Hematopoietic multipotent progenitor cell (in vitro differentiated cells): ENCODE results near the gene LRRC37A3. TPM values are rescaled to one million over a fixed set of nuclear protein-coding genes. Genes with fewer than 3 reads are reported as not detected.
A peak's percentile ranks its signal among the peaks of the same experiment; 100 is the strongest.
"Not testable (repeated sequence)": the region's sequence is repeated elsewhere in the genome, so short reads cannot be mapped to it uniquely, and the experiment has no call there.

ENCODE experiments used
- DNase-seq, 3 donors: peaks; one replicate each; pipeline ENCODE4 v3.0.0-alpha.2; 2011 to 2015; ENCODE audit warnings: low read depth in 2 of 3, low spot score in 2 of 3
- total RNA-seq: library from RNA; depleted of rRNA; stranded (reverse); fragments of >200 nt; gene quantifications from one replicate; pipeline ENCODE4 v1.2.3, GENCODE V29; 2012

LRRC37A3 gene
- total RNA-seq, 1 donor: 16.7 TPM

DNA sequence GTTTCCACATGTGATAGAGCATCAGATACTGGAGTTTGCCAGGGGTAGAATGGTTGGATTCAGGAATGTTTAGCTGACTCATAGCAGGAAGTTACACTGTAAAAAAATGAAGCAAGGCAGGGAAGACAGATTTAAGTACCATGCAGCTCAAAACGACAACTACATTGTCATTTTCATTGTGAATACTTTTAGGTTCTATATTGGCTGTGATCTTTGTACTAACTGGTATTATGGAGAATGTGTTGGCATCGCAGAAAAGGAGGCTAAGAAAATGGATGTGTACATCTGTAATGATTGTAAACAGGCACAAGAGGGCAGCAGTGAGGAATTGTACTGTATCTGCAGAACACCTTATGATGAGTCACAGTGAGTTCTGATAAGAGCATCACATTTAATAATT lies 8.2 kb upstream of the LRRC37A3 start:
- peak; percentile 47 to 86 (median 65) for DNase-seq

GRCh38 chr17:64926430-64926829 lies 7.2 kb upstream of the LRRC37A3 start:
- DNase-seq: not testable (repeated sequence)

DNA sequence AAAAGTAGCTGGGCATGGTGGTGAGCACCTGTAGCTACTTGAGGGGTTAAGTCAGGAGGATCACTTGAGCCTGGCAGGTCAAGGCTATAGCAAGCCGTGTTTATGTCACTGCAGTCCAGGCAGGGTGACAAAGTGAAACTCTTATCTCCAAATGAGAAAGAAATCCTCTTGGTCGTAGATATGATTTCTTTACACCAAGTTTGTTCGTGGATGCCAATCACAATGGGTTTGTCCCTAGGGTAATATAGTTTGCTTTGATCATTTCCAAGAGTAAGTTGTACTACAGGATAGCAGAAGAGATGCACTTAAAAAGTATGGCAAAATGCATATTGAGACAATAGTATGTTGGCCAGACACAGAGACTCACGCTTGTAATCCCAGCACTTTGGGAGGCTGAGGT lies 6.0 kb upstream of the LRRC37A3 start:
- not testable (repeated sequence) for DNase-seq

- DNase-seq: peak in 2 of 3 donors; percentile 77 to 94
Observed at GRCh38 chr17:64923051-64923568, 3.8 kb upstream of the LRRC37A3 start.

DNA sequence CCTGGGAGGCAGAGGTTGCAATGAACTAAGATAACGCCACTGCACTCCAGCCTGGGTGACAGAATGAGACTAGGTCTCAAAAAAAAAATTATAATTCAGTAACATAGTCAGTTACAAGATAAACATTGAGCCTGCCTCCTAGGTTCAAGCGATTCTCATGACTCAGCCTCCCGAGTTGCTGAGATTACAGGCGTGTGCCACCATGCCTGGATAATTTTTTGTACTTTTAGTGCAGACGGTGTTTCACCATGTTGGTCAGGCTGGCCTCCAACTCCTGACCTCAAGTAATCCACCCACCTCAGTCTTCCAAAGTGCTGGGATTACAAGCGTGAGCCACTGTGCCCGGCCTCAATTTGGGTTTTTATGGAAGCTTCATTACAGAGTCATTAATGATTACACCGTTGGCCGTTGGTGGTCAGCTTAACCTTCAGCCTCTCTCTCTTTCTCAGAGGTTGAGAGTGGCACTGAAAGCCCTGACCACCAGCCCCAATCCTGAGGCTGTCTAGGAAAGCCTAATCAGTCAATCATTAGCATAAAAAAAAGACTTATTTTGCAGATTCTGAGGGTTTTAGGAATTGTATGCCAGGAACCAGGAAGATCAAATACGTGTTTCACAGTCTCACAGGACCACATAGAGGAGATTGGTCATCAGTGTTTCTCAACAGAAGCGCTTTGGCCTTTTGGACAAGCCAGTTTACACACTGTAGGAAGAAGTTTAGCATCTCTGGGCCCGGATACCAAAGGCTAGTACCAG lies 1.3 kb upstream of the LRRC37A3 start:
- no peak for DNase-seq

DNA sequence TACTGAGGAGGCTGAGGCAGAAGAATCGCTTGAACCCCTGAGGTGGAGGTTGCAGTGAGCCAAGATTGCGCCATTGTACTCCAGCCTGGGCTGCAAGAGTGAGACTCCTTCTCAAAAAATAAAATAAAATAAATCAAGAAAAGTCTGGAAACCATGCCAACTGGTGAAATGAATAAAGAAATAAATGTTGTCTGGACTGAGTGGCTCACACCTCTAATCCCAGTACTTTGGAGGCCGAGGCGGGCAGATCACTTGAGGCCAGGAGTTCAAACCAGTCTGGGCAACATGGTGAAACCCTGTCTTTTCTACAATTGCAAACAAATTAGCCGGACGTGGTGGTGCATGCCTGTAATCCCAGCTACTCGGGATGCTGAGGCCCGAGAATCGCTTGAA lies 744 bp upstream of the LRRC37A3 start:
- no peak for DNase-seq

- peak in 1 of 3 donors; percentile 18 for DNase-seq
Observed at GRCh38 chr17:64918842-64919288, 413 bp downstream of the LRRC37A3 start.

- not testable (repeated sequence) for DNase-seq
Observed at GRCh38 chr17:64917540-64917939, 1.7 kb downstream of the LRRC37A3 start.

GRCh38 chr17:64915244-64915643 lies 4.0 kb downstream of the LRRC37A3 start:
- not testable (repeated sequence) for DNase-seq

- not testable (repeated sequence) for DNase-seq
Observed at GRCh38 chr17:64910191-64910514, 9.1 kb downstream of the LRRC37A3 start.

GRCh38 chr17:64909511-64910190 lies 9.6 kb downstream of the LRRC37A3 start:
- DNase-seq: not testable (repeated sequence)

DNA sequence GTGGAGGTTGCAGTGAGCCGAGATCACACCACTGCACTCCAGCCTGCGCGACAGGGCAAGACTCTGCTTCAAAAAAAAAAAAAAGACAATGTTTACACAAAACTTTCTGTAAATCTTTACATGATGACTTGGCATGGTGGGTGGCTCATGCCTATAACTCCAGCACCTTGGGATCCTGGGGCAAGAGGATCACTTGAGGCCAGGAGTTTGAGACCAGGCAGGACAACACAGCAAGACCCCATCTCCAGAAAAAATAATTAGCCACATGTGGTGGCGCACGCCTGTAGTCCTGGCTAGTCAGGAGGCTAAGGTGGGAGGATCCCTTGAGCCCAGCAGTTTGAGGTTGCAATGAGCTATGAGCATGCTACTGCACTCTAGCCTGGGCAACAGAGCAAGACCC lies 15.2 kb downstream of the LRRC37A3 start:
- not testable (repeated sequence) for DNase-seq

DNA sequence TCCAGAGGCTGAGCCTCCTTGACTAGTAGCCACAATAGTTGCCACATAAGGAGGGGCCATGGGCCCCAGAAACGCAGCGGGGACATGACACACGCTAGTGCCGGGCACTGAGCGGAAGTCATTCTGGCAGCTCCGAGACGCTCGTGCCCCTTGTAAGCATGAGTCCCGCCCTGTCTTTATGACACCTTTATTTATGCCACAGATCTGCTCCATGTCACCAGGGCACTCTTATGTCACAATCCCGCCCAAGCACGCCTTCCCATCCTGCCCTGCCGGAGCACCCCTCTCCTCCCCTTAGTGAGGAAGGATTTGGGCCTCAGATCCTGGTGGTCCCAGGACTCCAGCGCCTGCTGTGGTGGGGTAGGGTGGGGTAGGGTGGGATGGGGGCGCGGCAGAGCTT lies 22.1 kb downstream of the LRRC37A3 start:
- peak in 1 of 3 donors; percentile 0 for DNase-seq

DNA sequence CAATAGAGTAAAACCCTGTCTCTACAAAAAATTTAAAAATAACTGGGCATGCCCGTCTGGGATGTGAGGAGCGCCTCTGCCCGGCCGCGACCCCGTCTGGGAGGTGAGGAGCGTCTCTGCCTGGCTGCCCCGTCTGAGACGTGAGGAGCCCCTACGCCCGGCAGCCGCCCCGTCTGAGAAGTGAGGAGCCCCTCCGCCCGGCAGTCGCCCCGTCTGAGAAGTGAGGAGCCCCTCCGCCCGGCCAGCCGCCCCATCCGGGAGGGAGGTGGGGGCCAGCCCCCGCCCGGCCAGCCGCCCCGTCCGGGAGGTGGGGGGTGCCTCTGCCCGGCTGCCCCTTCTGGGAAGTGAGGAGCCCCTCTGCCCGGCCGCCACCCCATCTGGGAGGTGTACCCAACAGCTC lies 45.1 kb downstream of the LRRC37A3 start:
- not testable (repeated sequence) for DNase-seq

GRCh38 chr17:64847504-64848466 lies 71.5 kb downstream of the LRRC37A3 start:
- DNase-seq: peak; percentile 45 to 76 (median 60)

GRCh38 chr17:64846892-64847291 lies 72.4 kb downstream of the LRRC37A3 start:
- DNase-seq: not testable (repeated sequence)

- not testable (repeated sequence) for DNase-seq
Observed at GRCh38 chr17:64843918-64844317, 75.4 kb downstream of the LRRC37A3 start.

- DNase-seq: not testable (repeated sequence)
Observed at GRCh38 chr17:64842900-64843299, 76.4 kb downstream of the LRRC37A3 start.

DNA sequence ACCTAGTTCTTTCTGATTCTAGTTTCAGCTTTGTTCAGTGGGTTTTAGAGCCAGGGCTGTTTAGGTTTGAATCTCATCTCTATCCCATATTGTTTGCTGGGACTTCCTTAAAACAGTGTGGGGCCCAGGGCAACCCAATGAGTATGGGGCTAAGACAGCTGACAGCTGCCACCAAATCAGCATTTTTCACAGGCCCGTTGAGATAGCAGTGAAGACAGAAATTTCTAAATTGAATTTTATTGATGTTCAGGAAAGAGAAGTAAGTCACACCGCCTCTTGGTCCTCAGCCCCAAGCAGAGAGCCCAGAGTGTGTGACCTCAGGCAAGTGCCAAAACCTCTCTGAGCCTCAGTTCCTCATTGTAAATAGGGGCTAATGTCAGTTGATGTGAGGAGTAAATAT lies 78.3 kb downstream of the LRRC37A3 start:
- peak in 1 of 3 donors; percentile 22 for DNase-seq

DNA sequence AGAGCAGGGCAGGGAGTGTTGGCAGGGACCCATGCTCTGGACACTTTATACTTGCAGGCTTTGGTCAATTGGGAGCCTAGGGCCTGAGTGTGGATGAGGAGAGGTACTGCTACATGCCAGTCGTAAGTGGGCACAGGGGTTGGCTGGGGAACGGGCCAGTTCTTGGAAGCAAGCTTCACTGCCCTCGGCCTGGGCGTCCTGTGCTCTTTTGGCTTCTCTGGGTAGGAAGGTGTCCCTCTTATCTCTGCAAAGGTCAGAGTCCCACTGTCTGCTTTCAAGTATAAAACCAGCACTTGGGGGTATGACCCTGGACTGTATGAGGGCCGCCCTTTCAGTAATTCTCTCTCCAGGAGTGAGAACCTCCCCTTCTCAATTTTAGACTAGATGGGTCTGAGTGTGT lies 80.8 kb downstream of the LRRC37A3 start:
- DNase-seq: not testable (repeated sequence)
